Measurements from ENCODE around the gene MARCKSL1.

MARCKSL1 gene

DNA sequence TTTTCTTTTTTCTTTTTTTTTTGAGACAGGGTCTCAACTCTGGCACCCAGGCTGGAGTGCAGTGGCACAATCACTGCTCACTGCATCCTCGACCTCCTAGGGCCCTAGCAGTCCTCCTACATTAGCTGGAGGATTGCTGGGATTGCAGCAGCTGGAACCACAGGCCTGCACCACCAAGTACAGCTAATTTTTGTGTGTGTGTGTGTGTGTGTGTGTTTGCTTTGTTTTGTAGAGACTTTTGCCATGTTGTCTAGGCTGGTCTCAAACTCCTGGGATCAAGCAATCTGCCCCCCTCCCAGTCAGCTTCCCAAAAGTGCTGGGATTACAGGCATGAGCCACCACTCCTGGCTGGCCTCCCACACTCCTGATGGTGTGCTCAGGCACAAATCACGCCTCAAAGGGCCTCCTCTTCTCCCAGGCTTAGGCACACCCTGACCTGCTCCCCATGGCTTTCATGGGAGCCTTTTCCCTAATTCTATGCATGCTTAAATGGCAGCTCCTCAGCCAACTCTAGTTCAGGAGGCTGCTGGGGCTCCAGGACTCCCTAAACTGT, 16.9 kb upstream of the MARCKSL1 start:
- DNase-seq (ENCODE audit: low read depth): no peak

DNA sequence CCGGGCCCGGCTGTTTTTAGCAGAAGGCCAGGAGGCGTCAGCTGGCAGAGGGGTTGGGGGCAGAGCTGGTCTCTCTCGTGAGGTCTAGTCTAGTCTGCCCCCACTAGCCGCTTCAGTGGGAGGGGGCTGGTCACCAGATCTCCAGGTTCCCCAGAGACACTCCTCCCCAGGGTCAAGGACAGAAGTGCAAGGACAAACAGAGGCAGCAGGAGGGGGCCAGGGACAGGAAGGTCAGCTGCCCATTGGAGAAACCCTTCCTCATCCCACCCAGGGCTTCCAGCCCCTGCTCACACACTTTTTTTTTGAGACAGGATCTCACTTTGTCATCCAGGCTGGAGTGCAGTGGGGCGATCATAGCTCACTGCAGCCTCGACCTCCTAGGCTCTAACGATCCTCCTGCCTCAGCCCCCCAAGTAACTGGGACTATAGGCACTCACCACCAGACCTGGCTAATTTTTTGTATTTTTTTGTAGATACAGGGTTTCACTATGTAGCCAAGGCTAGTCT, 16.3 kb upstream of the MARCKSL1 start:
- no peak for DNase-seq (ENCODE audit: low read depth)

DNA sequence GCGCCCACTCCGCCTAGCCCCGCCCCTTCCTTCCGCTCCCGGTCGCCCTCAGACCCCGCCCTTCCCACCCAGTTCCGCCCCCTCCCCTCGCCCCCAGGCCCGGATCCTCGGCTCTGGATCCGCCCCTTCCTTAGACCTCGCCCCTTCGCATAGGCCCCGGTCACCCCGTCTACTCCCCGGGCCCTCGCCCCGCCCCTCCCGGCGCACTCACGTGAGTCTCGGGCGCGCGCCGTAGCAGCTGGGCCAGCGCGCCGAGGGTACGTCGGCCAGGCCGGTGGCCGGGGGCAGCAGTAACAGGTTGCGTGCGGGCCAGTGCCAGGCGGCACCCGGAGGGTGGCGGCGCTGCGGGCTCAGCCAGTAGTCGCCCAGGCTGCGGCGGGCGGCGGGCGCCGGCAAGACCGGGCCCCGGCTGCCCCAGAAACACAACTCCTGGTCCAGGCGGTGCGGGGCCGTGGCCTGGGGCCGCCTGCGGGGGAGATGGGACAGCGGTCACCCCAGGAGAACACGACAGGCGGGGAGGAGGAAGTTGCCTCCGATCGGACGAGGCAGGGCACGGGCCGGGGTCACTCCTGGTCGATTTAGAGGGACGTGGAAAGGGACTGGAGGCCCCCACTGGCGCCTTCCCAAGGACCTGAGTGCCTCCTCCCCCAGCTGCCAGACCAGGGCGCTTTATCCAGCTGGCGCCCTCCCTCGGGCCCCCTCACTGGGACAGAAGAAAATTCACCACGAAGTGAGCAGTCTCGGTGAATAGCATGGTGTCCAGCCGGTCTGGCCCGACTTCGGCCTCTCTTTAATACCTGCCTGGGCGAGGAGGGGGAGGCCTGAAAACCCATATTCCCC, 15.6 kb upstream of the MARCKSL1 start:
- DNase-seq (ENCODE audit: low read depth): peak; percentile 83

DNA sequence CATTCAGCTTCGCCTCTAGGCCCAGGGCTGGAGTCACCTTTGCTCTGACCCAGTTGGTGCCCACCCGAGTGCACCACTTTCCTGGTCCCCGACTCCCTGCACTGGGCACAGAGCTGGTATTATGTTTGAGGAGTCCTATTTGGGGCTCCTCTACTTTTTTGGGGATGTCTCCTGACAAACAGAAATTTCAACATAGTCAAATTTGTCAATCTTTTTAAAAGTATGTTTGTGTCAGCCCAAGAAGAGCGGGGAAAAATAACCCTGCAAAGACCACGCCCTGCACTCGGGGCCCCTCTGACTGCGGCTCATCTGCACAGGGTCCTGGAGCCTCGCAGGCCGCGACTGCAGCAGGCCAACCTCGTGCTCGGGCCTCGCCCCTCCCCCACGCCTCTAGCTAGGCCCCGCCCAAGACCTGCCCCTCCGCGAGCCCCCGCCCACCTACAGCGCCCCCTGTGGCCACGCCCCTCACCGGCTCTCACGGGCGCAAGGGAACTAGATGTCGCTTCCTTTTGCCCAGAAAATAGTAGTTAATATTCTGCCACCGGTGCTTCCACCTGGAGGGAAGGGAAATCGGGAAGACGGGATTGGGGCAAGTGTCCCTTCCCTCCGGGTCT, 14.9 kb upstream of the MARCKSL1 start:
- peak; percentile 64 for DNase-seq (ENCODE audit: low read depth)

DNA sequence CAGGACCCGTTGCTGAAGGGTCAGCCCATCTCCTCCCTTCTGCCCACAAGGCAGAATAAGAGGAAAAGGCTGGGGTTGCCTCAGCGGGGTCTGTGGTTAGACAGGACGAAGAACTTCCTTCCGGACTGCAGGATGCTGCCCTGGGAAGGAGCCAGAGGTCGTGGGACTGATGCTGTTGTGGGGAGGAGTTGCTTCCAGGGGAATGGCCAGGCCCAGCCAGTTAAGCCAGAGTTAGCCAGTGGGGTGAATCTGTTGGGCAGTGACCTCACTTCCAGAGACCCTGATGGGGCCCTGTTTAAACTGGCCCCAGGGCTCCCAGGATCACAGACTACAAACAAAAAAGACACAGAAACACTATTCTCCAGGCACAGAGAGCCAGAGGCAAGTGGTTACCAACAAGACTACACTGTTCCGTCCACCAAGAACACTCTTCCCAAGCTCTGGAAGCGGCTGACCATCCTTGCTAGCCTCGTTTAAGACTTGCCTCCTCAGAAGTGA, 13.2 kb upstream of the MARCKSL1 start:
- no peak for DNase-seq (ENCODE audit: low read depth)

DNA sequence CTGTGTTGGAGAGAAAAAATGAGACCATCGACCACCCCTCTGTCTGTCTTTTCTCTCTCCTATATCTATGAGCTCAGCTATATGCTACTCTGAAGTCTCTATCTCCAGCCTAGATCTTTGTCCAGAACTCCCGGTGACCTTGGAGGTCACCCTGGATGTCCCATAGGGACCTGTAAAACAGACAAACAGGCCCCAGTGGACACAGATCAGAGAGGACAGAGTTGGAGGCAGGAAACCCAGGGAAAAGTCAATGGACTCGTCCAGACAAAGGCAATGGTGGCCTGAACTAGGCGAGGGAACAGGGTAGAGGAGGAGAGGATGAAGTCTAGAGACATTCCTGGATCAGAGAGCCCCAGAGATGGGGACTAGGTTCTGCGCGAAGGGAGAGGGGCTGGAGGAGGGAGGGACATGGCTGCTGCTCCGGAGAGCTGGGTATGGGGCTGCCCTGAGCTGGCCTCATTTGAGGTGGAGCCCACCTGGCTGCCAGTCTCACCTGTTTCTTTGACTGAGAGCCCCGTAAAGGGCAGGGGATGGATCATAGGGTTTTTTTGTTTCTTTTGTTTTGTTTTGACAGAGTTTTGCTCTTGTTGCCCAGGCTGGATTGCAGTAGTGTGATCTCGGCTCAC, 10.6 kb upstream of the MARCKSL1 start:
- DNase-seq (ENCODE audit: low read depth): no peak

DNA sequence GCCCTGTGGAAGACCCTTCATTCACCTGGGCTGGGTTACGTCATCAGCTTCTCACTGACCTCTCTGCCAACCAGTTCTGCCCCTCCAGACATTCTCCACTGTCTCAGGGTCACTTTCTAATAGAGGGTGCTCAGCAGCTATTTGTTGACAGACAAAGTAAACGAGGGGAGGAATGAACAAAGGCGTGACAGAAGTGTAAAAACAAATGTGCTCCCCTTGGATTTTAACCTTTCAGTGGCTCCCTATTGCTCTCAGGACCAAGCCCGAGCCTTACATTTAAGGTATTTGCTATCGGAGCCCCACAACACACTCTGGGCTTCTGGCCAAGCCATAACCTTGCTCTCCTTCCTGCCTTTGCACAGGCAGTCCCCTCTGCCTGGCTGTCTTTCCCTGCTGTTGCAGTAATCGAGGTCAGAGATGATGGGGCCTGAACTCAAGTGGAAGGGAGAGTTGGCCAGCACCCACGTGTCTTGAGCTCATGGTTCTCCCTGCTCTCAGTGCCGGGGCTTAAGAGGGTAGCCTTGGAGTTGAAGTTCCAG, 9.3 kb upstream of the MARCKSL1 start:
- DNase-seq (ENCODE audit: low read depth): no peak

DNA sequence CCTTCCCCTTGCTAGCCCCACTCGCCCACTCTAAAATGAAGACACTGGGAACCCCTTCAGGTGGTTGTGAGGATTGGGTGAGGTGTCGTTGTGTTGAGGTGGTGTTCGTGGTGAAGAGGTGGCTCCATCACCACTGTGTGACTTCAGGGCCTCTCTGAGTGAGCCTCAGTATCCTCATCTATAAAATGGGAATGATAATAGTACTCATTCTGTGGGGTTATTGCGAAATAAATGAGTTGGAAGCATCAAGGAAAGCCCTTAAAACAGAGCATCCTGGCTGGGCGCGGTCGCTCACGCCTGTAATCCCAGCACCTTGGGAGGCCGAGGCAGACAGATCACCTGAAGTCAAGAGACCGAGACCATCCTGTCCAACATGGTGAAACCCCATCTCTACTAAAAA, 6.7 kb upstream of the MARCKSL1 start:
- no peak for DNase-seq (ENCODE audit: low read depth)

DNA sequence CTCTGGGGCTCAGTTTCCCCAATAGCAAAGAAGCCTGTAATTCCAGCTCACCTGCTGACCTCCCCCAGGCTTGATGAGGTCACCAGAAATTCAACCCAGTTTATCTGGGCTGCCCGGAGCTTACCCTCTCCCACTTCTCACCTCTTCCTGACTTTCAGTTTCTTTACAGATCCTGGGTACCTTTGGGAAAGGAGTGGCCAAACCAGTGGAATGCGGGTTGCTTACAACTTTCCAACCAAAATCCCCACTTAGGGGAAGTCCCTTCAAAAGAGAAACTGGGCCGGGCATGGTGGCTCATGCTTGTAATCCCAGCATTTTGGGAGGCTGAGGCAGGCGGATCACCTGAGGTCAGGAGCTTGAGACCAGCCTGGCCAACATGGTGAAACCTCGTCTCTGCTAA, 5.9 kb upstream of the MARCKSL1 start:
- no peak for DNase-seq (ENCODE audit: low read depth)

DNA sequence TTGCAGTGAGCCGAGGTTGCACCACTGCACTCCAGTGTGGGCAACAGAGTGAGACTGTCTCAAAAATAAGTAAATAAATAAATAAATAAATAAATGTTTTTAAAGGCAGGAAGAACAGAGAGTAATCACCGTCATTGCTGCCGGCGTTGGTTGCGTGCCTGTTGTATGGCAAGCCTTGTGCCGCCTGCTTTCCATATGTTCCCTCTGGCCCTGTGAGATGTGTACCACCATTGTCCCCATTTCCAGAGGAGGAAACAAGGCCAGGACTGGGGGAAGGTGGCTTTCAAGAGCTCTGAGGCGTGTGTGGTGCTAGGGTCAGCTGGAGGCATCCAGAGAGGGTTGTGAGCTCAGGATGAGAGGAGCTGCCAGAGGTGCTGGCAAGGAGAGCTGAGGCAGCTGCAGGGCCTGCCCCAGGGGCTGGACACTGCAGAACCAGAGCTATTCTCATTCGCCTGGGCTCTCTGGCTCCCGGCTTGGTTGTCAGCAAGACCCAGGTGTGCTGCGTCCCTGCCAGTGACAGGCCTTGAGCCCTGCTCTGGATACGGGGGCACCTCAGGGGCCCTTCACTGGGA, 5.2 kb upstream of the MARCKSL1 start:
- DNase-seq (ENCODE audit: low read depth): no peak

DNA sequence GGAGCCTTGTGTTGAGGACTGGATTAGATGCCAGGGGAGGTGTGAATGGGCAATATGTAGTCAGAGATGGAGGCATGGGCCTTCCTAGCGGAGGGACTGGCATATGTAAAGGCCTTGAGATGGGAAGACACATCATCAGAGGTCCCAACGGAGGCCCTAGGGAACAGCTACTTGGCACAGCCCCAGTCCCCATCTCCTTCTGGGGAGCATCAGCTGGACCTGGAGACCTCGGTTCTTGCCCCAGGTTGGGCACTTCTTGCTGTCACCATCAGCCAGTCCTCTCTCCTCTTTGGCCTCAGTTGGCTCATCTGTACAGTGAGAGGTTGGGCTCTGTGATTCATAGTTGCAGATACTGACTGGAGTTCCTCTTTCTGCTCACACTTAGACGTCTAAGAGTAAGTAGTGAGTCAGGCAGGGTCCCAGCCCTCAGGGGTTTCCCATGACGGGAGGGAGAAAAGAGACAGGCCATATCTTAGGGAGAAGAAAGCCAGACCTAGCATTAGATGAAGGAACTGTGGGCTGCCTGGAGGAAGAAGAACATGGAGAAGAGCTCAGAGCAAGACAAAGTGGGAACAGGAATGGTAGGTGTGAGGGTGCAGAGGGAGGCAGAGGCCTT, 3.4 kb upstream of the MARCKSL1 start:
- no peak for DNase-seq (ENCODE audit: low read depth)

DNA sequence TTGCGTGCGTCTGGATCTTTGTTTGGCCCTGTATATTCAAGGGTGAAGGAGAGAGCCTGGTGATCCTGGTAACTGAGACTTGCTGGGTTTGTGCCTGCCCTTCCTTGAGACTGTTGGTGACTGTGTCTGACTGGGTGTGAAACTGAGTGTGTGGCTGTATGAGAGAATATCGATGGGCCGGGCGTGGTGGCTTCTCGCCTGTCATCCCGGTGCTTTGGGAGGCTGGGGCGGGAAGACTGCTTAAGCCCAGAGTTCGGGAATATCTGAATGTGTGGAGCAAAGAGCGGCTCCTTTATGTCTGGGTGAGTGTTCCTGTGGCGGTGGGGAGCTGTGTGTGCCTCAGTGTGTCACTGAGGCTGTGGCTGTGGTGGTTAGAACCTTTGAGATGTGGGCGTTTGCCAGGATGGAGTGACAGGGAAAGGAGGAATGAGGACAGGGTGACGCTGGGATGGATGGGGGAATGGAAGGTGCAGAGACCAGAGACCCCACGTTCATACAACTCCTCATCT, 2.7 kb upstream of the MARCKSL1 start:
- no peak for DNase-seq (ENCODE audit: low read depth)

DNA sequence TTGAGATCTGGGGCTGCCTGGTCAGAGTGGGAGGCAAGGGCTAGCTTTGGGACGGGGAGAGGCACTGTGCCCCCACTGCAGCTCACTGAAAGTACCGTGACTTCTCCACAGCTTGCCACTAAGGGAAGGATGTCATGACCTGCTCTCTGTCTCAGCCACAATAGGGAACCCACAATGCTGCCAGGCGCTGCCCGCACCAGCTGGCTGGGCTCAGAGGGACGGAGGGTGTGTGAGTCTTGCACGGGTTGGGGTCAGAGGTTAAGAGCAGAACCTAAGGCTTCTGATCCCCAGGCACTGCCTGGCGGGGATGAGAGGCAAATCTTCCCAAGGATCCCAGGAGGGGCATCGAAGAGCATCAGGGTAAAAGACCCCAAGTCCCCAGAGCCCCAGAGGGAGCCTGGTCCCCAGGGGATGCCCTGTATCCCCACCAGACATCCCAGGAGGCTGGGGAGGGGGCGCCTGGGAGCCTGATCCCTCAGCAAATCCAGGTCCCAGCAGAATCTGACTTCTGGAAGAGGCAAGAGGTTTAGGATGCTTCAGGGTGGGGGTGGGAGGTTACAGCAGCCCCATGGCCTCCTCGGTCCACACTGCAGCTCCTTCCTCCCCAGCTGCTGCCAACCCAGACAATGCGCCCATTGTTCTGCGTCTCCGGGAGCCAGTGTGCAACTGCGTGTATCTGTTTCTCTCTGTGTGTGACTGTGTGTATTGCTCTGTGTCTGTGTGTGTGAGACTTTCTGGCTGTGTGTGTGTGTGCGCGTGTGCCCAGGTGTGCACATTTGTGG, 2.0 kb upstream of the MARCKSL1 start:
- DNase-seq (ENCODE audit: low read depth): no peak

DNA sequence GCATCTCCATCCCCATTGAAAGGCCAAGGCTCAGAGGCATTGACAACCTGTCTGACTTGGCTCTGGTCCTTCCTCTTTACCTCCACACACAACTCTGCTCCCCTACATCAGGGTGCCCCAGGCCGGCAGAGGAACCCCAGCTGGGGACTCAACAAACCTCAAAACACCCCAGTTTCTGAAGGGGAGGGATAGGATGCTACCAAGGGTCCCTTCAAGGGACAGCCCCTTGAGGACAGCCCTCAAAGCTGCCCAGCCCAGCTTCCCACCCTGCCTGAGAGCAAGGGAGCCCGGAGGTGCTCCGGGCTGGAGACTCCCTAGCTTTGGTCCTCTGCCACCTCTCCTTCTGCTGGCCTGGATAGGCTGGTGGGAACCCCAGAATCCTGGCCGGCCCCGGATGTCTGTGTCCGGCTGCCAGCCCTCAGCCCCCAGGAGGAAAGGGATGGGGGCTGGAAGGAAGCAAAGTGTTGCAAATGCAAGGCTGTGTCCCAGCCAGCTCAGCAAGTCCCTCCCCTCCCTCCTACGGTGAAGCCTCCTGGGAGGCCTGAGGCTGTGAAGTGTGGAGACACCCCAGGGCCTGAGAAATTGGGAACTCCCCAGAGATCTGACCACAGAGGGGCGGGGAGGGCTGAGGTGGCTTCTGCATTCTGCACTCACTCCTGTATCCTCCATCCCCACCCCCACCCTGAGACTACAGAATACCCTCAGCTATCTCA, 1.1 kb upstream of the MARCKSL1 start:
- peak; percentile 49 for DNase-seq (ENCODE audit: low read depth)

DNA sequence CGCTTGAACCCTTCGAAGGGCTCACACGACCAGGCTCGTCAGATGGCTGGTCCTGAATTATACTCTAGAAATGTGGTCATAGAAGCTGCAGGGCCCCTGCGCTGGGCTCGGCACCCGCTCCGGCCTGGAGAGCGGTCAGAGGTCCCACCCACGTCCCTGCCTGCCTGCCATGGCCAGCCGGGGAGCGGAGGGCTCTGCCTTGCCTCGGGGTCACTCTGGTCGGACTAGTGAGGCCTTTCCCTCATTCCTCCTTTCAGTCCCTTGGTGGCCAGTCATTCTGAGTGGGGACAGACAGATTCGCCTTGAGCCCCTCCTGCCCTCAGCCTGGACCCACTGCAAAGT, 529 bp upstream of the MARCKSL1 start:
- DNase-seq (ENCODE audit: low read depth): no peak

DNA sequence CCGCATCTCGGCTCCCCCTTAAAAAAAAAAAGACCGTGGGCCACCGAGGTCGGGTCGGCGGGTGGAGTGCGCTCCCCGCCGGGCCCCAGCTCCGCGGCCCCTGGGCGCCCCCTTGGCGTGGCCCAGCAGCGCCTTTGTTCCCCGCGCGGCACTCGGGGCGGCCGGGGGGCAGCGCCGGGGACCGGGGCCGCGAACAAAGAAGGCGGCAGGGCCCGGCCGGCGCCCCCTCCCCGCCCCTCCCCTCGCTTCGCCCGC, 571 bp downstream of the MARCKSL1 start:
- no peak for DNase-seq (ENCODE audit: low read depth)

DNA sequence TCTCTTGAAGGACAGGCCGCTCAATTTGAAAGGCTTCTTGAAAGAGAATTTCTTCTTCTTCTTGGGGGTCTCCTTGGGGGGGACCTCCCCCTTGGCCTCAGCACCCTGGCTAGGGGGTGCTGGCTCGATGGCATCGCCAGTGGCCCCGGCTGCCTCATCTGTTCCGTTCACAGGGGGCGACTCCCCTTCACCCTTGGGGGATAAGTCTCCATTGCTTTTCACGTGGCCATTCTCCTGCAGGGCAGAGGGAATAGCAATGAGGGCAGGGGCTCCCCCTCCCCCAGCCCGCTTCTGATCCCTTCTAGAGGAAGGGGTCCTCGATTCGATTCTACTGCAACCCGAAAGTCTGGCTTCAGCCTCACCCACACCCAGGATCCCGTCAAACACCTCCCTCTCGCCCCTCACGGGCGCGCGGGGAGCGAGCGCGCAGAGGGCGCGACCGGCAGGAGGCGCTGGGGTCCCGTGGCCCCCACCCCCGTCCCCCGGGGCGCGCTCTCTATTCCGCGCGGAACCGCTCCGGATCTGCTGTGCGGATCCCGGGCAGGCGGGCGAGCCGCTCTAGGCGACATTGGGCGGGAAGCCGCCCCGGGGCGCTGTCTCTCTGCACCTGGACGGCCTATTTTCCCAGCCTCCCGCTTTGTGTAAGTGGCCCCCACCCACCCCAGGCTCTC, 1.0 kb downstream of the MARCKSL1 start:
- peak; percentile 48 for DNase-seq (ENCODE audit: low read depth)

DNA sequence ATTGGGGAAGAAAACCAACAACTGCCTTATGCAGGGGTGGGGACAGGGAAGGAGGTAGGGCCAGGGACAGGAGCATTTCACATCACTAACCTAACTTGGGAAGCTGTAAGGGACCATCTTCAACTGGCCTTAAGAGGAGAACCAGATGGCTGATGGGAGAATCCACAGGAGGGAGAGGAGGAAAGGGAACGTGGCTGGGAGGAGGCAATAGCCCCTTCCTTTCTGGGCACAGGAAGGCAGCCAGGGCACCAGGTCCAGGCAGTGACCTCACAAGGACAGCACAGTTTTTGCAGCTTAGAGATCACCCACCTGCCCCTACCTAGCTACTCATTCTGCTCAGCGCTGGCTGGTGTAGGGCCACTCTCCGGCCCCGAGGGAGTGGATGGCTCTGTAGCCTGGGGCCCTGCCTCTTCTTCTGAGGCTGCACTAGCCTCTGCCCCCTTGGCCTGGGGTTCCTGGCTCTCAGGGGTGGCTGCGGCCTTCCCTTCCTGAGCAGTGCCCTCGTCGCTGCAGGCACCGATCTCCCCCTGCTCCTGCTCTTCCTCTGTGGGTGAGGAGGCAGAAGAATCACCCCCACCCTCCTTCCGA, 1.7 kb downstream of the MARCKSL1 start:
- DNase-seq (ENCODE audit: low read depth): no peak

DNA sequence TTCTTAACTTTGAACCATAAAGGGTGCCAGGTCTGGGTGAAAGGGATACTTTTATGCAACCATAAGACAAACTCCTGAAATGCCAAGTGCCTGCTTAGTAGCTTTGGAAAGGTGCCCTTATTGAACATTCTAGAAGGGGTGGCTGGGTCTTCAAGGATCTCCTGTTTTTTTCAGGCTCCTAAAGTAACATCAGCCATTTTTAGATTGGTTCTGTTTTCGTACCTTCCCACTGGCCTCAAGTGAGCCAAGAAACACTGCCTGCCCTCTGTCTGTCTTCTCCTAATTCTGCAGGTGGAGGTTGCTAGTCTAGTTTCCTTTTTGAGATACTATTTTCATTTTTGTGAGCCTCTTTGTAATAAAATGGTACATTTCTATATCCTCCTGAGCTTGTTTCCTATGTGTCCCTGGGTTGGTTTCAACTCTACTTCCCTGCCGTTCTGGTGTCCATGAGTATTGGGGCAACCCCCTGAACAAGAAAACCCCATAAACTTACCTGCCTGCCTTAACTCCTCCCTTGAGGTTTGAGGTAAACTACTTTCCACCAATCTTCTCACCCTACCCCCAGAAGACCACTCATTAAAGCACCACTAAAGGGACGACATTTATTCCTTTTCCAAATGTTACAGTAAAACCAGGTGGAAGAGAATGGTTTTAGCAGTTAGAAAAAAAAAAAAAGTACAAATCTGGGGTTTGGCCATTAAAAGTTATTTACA, 2.6 kb downstream of the MARCKSL1 start:
- DNase-seq (ENCODE audit: low read depth): no peak
